Measurements from ENCODE around the gene GALNT9.

- no peak for TF ChIP-seq GLIS3 (CRISPR knock-in tag; IDR thresholded peaks at IDR 0.05)
- no peak for TF ChIP-seq TSHZ2 (CRISPR knock-in tag; IDR thresholded peaks at IDR 0.05)
- no peak for TF ChIP-seq ZNF70 (CRISPR knock-in tag; IDR thresholded peaks at IDR 0.05)
- TF ChIP-seq TCF4 (CRISPR knock-in tag; IDR thresholded peaks at IDR 0.05; ENCODE audit: borderline replicate concordance): peak; percentile 52; the same call in 1 of the 2 replicates
- TF ChIP-seq ARNTL (CRISPR knock-in tag; IDR thresholded peaks at IDR 0.05; ENCODE audit: borderline replicate concordance, low read depth): no peak
- no peak for TF ChIP-seq PATZ1 (CRISPR knock-in tag; IDR thresholded peaks at IDR 0.05; ENCODE audit: borderline replicate concordance)
- no peak for TF ChIP-seq PPARA (CRISPR knock-in tag; IDR thresholded peaks at IDR 0.05; ENCODE audit: borderline replicate concordance)
- no peak for TF ChIP-seq CSDC2 (CRISPR knock-in tag; IDR thresholded peaks at IDR 0.05)
- no peak for TF ChIP-seq RARB (CRISPR knock-in tag; IDR thresholded peaks at IDR 0.05)
- TF ChIP-seq ZFP30 (CRISPR knock-in tag; IDR thresholded peaks at IDR 0.05): no peak
- no peak for TF ChIP-seq ZFP3 (CRISPR knock-in tag; IDR thresholded peaks at IDR 0.05)
- TF ChIP-seq, protein P1, sequence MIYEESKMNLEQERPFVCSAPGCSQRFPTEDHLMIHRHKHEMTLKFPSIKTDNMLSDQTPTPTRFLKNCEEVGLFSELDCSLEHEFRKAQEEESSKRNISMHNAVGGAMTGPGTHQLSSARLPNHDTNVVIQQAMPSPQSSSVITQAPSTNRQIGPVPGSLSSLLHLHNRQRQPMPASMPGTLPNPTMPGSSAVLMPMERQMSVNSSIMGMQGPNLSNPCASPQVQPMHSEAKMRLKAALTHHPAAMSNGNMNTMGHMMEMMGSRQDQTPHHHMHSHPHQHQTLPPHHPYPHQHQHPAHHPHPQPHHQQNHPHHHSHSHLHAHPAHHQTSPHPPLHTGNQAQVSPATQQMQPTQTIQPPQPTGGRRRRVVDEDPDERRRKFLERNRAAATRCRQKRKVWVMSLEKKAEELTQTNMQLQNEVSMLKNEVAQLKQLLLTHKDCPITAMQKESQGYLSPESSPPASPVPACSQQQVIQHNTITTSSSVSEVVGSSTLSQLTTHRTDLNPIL (CRISPR knock-in tag; IDR thresholded peaks at IDR 0.05; ENCODE audit: low read depth): no peak
- TF ChIP-seq ESRRG (CRISPR knock-in tag; IDR thresholded peaks at IDR 0.05): no peak
These were observed 137.5 kb downstream of the GALNT9 start for GRCh38 chr12:132191715-132192553.
